Tibial artery (tissue), 4 donors: ENCODE results near the gene KLHL30.

Source experiments
- DNase-seq, 2 donors: peaks; one replicate each; pipeline ENCODE4 v3.0.0-alpha.2; 2019
- H3K27ac ChIP-seq, 2 donors: fragments of 200-600 bp; sonication (generic) in 1 of 2; 1 replicate in 1 of 2; 2 replicates in 1 of 2; pipeline ENCODE4 v1.5.1; 2018 to 2019; ENCODE audit warnings: mild to moderate bottlenecking in 1 of 2
- H3K27me3 ChIP-seq, 2 donors: fragments of 200-600 bp; sonication (generic) in 1 of 2; one replicate each; pipeline versions ENCODE4 v1.5.1 to v1.6.0; 2016 to 2019
- H3K36me3 ChIP-seq, 3 donors: fragments of 200-600 bp; sonication (generic) in 2 of 3; one replicate each; pipeline ENCODE4 v1.5.1; 2016 to 2019; ENCODE audit warnings: mild to moderate bottlenecking in 2 of 3
- H3K4me1 ChIP-seq, 4 donors: fragments of 200-600 bp; sonication (generic) in 2 of 4; 1 replicate in 3 of 4; 2 replicates in 1 of 4; pipeline ENCODE4 v1.5.1; 2016 to 2019
- H3K4me3 ChIP-seq, 2 donors: fragments of 200-600 bp; sonication (generic) in 1 of 2; 1 replicate in 1 of 2; 2 replicates in 1 of 2; pipeline ENCODE4 v1.5.1; 2018 to 2019; ENCODE audit warnings: mild to moderate bottlenecking in 2 of 2
- H3K9me3 ChIP-seq, 3 donors: fragments of 200-600 bp; sonication (generic) in 1 of 3; one replicate each; pipeline ENCODE4 v1.5.1; 2016 to 2019
- intact Hi-C: fragments of 100-400 bp; cut with DNase I; formaldehyde crosslinking; loops from one replicate; pipeline ENCODE4 v1.15.0; 2023; ENCODE audit warnings: low total_unique reads
- TF ChIP-seq, protein P1 (sequence below), 2 experiments: fragments of 200-600 bp in 1 of 2; fragments of 450-650 bp in 1 of 2; IDR thresholded peaks; one replicate each; pipeline ENCODE4 v1.5.1; 2017 to 2019; ENCODE audit warnings: antibody characterized with exemption in 2 of 2, mild to moderate bottlenecking in 1 of 2, moderate library complexity in 1 of 2

The KLHL30 gene

DNA sequence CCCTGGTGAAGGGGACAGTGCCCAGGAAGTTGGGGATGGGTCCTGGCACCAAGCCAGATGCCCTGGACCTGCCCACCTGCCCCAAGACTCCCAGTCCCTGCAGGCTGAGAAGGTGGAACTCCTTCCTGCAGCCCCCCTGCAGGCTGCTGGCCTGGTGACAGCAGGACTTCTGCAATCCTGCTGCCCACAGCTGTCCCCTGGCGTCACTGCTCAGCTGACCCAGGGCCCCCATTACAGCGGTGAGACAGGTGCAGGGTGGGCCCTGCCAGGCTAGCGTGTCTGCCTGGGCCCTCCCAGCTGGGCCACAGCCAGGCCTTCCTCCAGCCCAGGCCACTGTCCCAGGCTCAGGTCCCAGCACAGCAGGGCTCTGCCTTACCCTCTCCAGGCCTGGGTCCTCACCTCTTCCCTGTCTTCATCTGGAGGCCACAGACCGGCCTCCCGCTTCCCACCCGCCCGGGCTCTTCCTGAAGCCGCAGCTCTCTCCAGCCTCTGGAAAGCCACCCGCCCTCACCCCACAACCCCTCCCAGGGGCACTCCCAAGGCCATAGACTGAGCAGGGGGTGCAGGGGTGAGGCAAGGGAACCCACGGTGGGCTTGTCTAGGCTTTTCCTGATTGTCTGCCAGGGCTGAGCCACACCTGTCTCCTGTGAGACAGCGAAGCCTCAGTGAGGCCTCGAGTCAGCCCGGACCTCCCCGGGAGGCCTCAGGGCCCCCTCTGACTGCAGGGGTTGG lies 11.5 kb downstream of the KLHL30 start:
- no peak for DNase-seq
- intact Hi-C loops: no loop called here
- no peaks in the 10 kb centered on the region for H3K9me3 ChIP-seq
- no peaks in the 10 kb centered on the region for H3K27me3 ChIP-seq
- no peak overlapping the region for H3K4me3 ChIP-seq
- H3K4me1 ChIP-seq: no peaks in the 10 kb centered on the region
- H3K27ac ChIP-seq: no peak overlapping the region
- peaks cover 0 to 45% (median 8%) of the 10 kb centered on the region in 3 donors for H3K36me3 ChIP-seq
- TF ChIP-seq, protein P1, sequence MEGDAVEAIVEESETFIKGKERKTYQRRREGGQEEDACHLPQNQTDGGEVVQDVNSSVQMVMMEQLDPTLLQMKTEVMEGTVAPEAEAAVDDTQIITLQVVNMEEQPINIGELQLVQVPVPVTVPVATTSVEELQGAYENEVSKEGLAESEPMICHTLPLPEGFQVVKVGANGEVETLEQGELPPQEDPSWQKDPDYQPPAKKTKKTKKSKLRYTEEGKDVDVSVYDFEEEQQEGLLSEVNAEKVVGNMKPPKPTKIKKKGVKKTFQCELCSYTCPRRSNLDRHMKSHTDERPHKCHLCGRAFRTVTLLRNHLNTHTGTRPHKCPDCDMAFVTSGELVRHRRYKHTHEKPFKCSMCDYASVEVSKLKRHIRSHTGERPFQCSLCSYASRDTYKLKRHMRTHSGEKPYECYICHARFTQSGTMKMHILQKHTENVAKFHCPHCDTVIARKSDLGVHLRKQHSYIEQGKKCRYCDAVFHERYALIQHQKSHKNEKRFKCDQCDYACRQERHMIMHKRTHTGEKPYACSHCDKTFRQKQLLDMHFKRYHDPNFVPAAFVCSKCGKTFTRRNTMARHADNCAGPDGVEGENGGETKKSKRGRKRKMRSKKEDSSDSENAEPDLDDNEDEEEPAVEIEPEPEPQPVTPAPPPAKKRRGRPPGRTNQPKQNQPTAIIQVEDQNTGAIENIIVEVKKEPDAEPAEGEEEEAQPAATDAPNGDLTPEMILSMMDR (IDR thresholded peaks at IDR 0.05): no peak

DNA sequence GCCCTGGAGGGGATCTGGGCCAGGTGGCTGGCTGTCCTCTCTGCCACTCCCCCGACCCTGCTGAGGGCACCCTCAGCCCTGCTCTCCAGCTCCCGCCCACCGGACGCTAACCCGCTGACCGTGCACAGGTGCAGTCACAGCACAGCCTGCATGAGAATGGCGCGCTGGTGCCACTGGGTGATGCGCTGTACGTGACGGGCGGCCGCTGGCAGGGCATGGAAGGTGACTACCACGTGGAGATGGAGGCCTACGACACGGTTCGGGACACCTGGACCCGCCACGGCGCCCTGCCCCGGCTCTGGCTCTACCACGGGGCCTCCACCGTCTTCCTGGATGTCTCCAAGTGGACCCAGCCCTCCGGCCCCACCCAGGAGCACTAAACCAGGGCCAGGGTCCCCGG lies 12.2 kb downstream of the KLHL30 start:
- Histone ChIP-seq H3K4me3 (no peak overlapping the region), H3K9me3 (no peaks in the 10 kb centered on the region), H3K27ac (no peak overlapping the region), H3K36me3 (peaks cover 0 to 43% (median 8%) of the 10 kb centered on the region in 3 donors), H3K4me1 (no peaks in the 10 kb centered on the region), H3K27me3 (no peaks in the 10 kb centered on the region)
- intact Hi-C loops: no loop called here
- no peak for DNase-seq
- TF ChIP-seq, protein P1 (IDR thresholded peaks at IDR 0.05): no peak

DNA sequence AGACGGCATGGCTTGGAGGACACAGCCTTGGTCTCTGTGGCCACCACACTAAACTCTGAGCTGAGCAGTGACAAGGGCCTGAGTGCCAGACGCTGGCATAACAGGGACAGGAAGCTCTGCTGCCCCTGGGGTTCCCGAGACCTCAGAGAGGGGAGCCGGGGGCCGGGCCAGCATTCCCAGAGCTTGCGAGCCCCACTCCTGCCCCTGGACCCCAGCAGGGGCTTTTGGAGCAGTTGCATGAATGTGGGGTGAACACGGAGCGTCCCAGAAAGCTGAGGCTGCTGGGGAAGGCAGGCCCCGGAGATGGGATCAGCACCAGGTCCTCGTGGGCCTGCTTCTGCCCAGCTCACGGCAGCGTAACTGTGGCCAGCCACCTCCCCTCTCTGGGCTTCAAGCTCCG lies 12.7 kb downstream of the KLHL30 start:
- H3K9me3 ChIP-seq: no peaks in the 10 kb centered on the region
- H3K27me3 ChIP-seq: no peaks in the 10 kb centered on the region
- H3K4me1 ChIP-seq: no peaks in the 10 kb centered on the region
- no peak overlapping the region for H3K4me3 ChIP-seq
- no peak for DNase-seq
- no peak overlapping the region for H3K27ac ChIP-seq
- TF ChIP-seq, protein P1 (IDR thresholded peaks at IDR 0.05): no peak
- peaks cover 0 to 39% (median 8%) of the 10 kb centered on the region in 3 donors for H3K36me3 ChIP-seq
- intact Hi-C loops: no loop called here

DNA sequence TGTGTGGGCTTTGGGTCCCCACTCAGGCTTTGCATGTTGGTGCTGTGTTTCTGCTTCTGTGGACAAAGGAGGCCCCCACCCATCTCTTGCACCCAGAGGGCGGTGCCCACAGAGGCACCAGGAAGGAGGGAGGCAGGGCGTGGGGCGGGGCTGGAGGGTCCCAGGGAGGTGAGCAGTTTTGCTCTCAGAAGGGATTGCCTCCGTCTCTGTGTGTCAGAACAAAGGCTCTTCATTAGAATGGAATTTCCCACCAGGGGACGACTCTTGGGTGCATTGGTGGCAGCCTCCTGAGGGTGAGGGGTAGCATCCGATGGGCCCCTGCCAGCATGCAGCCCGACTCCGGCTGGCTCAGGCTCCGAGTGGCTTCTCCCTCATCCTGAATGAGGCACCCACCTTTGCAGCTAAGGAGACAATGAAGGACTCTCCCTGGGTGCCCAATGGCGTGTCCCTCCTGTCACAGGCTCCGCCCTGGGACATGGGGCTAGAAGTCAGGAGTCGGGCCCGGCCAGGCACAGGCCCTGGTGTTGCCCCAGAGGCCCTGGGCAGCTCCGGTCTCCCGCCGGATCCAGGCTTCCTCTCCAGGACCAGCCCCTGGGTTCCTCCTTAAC lies 13.3 kb downstream of the KLHL30 start:
- no peaks in the 10 kb centered on the region for H3K27me3 ChIP-seq
- DNase-seq: no peak
- H3K9me3 ChIP-seq: no peaks in the 10 kb centered on the region
- TF ChIP-seq, protein P1 (IDR thresholded peaks at IDR 0.05): no peak
- H3K27ac ChIP-seq: no peak overlapping the region
- H3K4me3 ChIP-seq: no peak overlapping the region
- intact Hi-C loops: no loop called here
- H3K36me3 ChIP-seq: peaks cover 0 to 39% (median 8%) of the 10 kb centered on the region in 3 donors
- H3K4me1 ChIP-seq: no peaks in the 10 kb centered on the region

DNA sequence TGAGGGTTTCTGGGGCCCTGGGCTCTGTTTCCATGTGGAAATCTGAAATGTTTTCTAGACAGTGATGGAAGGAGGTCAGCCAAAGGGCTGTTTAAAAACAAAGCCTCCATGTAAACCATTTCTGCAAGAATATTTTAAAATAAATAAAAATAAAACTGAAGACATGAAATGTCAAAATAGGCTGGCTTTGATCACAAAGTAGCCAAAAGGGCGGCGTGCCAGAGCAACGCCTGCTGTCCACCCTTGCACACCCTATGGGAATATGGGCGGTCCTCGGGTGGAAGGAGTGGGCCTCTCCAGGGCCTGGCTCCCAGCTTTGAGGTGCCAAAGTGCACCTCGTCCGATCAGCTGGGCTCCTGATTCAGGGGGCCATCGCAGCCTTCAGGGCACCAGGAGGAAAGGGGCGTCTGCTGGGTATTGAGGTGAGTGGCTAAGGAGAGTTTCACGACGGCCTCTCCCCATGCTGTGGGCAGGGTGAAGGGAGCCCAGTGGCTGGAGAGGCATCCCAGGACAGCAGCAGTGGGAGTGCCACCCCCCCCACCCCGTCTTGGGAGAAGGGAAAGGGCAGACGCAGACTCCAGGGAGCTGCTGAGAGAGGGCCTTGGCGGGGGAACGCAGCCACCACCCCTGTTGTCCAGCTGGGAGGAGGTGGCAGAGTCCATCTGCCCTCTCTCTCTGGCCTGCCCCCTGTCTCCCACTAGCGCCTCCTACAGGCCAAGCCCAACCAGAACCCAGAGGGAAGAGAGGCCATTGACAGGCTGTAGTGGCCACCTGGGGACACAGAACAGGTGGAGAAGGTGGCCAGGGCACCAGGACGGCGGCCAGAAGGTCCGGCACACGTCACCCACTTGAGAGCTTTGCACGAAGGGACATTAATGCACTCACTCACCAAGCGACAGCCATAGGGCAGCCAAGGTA lies 14.6 kb downstream of the KLHL30 start:
- Histone ChIP-seq H3K4me1 (no peaks in the 10 kb centered on the region), H3K9me3 (no peaks in the 10 kb centered on the region), H3K27me3 (peaks cover 0 to 2% of the 10 kb centered on the region in 2 donors), H3K27ac (no peak overlapping the region), H3K4me3 (no peak overlapping the region), H3K36me3 (peaks cover 0 to 34% (median 8%) of the 10 kb centered on the region in 3 donors)
- intact Hi-C loops: no loop called here
- DNase-seq: no peak
- TF ChIP-seq, protein P1 (IDR thresholded peaks at IDR 0.05): no peak
